ENCODE measurements around the gene SSRP1.

- TF ChIP-seq, protein P1, sequence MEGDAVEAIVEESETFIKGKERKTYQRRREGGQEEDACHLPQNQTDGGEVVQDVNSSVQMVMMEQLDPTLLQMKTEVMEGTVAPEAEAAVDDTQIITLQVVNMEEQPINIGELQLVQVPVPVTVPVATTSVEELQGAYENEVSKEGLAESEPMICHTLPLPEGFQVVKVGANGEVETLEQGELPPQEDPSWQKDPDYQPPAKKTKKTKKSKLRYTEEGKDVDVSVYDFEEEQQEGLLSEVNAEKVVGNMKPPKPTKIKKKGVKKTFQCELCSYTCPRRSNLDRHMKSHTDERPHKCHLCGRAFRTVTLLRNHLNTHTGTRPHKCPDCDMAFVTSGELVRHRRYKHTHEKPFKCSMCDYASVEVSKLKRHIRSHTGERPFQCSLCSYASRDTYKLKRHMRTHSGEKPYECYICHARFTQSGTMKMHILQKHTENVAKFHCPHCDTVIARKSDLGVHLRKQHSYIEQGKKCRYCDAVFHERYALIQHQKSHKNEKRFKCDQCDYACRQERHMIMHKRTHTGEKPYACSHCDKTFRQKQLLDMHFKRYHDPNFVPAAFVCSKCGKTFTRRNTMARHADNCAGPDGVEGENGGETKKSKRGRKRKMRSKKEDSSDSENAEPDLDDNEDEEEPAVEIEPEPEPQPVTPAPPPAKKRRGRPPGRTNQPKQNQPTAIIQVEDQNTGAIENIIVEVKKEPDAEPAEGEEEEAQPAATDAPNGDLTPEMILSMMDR (conservative IDR thresholded peaks at IDR 0.05 in 1 of 2, IDR thresholded peaks at IDR 0.05 in 1 of 2; ENCODE audit: low read depth in 1 of 2, low read length in 2 of 2), result no peak
- TF ChIP-seq EZH2 (IDR thresholded peaks at IDR 0.05; ENCODE audit: low read length, missing control alignments), result no peak
Measured at GRCh38 chr11:57359396-57359795, 23.7 kb upstream of the SSRP1 start.
